Small intestine (tissue), 7 donors: ENCODE results near the gene DLG2. TPM values are rescaled to one million over a fixed set of nuclear protein-coding genes. Genes with fewer than 3 reads are reported as not detected.
A peak's percentile ranks its signal among the peaks of the same experiment; 100 is the strongest.
"Not testable (repeated sequence)": the region's sequence is repeated elsewhere in the genome, so short reads cannot be mapped to it uniquely, and the experiment has no call there.

Experiments used
- DNase-seq, 2 donors: peaks; one replicate each; pipeline versions ENCODE4 v3.0.0 to v3.0.0-alpha.2; 2013
- FAIRE-seq: peaks from 2 replicates; lab custom pipeline; 2012; peaks lifted over from hg19 to GRCh38; lab: Jason Lieb, UNC
- H3K27ac ChIP-seq, 3 donors: one replicate each; pipeline ENCODE4 v1.5.1; 2013; ENCODE audit warnings: low read length in 2 of 3, mild to moderate bottlenecking in 2 of 3, control low read depth in 1 of 3, inconsistent platforms in 1 of 3, low read depth in 1 of 3, moderate library complexity in 1 of 3
- H3K27me3 ChIP-seq, 3 donors: one replicate each; pipeline ENCODE4 v1.6.1; 2013; ENCODE audit warnings: low read length in 3 of 3, inconsistent platforms in 1 of 3; ENCODE audit not compliant: control insufficient read depth in 3 of 3, insufficient read depth in 3 of 3
- H3K36me3 ChIP-seq, 3 donors: one replicate each; pipeline ENCODE4 v1.6.1; 2013; ENCODE audit warnings: low read length in 3 of 3, inconsistent platforms in 1 of 3, low read depth in 1 of 3, mild to moderate bottlenecking in 1 of 3, moderate library complexity in 1 of 3; ENCODE audit not compliant: control insufficient read depth in 3 of 3, insufficient read depth in 2 of 3
- H3K4me1 ChIP-seq, 3 donors: one replicate each; pipeline ENCODE4 v1.6.1; 2013; ENCODE audit warnings: low read length in 2 of 3, inconsistent platforms in 1 of 3, low read depth in 1 of 3, mild to moderate bottlenecking in 1 of 3, moderate library complexity in 1 of 3; ENCODE audit not compliant: control insufficient read depth in 3 of 3, insufficient read depth in 2 of 3
- H3K4me3 ChIP-seq, 3 donors: one replicate each; pipeline ENCODE4 v1.5.1; 2013; ENCODE audit warnings: low read length in 3 of 3, control low read depth in 1 of 3, inconsistent platforms in 1 of 3, low read depth in 1 of 3, mild to moderate bottlenecking in 1 of 3, moderate library complexity in 1 of 3
- H3K9me3 ChIP-seq, 2 donors: one replicate each; pipeline ENCODE4 v1.6.1; 2013; ENCODE audit warnings: low read depth in 1 of 2, low read length in 1 of 2; ENCODE audit not compliant: control insufficient read depth in 2 of 2, insufficient read depth in 1 of 2
- WGBS, 3 donors: extraction: QIAGEN DNeasy Blood & Tissue Kit; methylation state at CpG; one replicate each; pipeline ENCODE4 v1.1.7; 2013; 5-methylcytosine and 5-hydroxymethylcytosine counted together
- polyA plus RNA-seq, 4 donors: library from polyadenylated mRNA; stranded (reverse) in 3 of 4; unstranded in 1 of 4; fragments of 200-250 nt in 3 of 4; fragments of 120-200 nt in 1 of 4; gene quantifications; one replicate each; pipeline versions ENCODE4 v1.2.1 to v1.2.3, GENCODE V29; 2013
- donor health status: healthy with polysubstance abuse.
- donor health status: control.
- donor health status: control.
- donor health status: Bipolar disorder and iron deficiency.
- donor health status: healthy.

Gene DLG2
- polyA plus RNA-seq, 4 donors, result 0.22 to 1.6 (median 1.1) TPM

- DNase-seq, result no peak
- Histone ChIP-seq H3K4me1 (no peaks in the 10 kb centered on the region), H3K4me3 (no peak overlapping the region), H3K27ac (no peak overlapping the region), H3K9me3 (no peaks in the 10 kb centered on the region), H3K36me3 (no peaks in the 10 kb centered on the region), H3K27me3 (no peaks in the 10 kb centered on the region)
- WGBS, 3 donors, result 71 to 76% (median 72%) methylated on average over 6 of the region's 6 CpGs
- FAIRE-seq, result no peak
Measured at GRCh38 chr11:83744620-83745192, 1882.4 kb downstream of the DLG2 start.

DNA sequence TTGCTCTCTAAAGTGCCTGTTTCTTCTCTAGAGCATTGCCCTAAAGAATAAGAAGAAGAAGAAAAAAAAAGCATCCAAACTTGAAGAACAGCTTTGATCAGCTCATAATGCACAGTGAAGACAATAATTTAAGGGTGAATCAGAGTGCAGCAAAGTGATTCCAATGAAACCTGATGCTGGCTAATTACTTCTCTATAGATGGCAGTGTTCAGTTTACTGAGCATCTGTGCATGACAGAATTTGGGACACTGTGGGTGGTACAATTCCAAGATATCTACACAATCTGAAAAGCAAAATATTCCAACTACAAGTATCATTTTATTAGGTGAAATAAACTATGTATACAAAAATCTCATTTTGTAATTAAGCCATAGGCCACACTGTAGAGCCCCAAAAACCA, 1890.5 kb downstream of the DLG2 start:
- FAIRE-seq, result no peak
- Histone ChIP-seq H3K9me3 (no peaks in the 10 kb centered on the region), H3K4me1 (no peaks in the 10 kb centered on the region)

GRCh38 chr11:83734120-83734519, 1893.0 kb downstream of the DLG2 start:
- FAIRE-seq (no peak), DNase-seq (no peak)
- 84 to 88% (median 86%) methylated on average over 1 of the region's 1 CpG for WGBS, 3 donors
- no peaks in the 10 kb centered on the region for H3K27me3 ChIP-seq
- H3K27ac ChIP-seq, result no peak overlapping the region
- no peak overlapping the region for H3K4me3 ChIP-seq
- H3K36me3 ChIP-seq, result no peaks in the 10 kb centered on the region
- no peaks in the 10 kb centered on the region for H3K4me1 ChIP-seq
- H3K9me3 ChIP-seq, result no peaks in the 10 kb centered on the region

More for the DNA sequence above, 1890.5 kb downstream of the DLG2 start:
- Histone ChIP-seq H3K27me3 (no peaks in the 10 kb centered on the region), H3K4me3 (no peak overlapping the region), H3K36me3 (no peaks in the 10 kb centered on the region), H3K27ac (no peak overlapping the region)
- DNase-seq, result no peak

- not testable (repeated sequence) for H3K9me3 ChIP-seq, FAIRE-seq, DNase-seq, H3K27ac ChIP-seq, H3K36me3 ChIP-seq, H3K4me3 ChIP-seq, H3K4me1 ChIP-seq, H3K27me3 ChIP-seq
- 88 to 91% (median 89%) methylated on average over 2 of the region's 2 CpGs for WGBS, 3 donors
Measured at GRCh38 chr11:83731288-83731687, 1895.9 kb downstream of the DLG2 start.

GRCh38 chr11:83728281-83728680, 1898.9 kb downstream of the DLG2 start:
- FAIRE-seq (no peak), DNase-seq (no peak)
- no peak overlapping the region for H3K4me3 ChIP-seq
- peaks cover 0 to 5% (median 0%) of the 10 kb centered on the region in 3 donors for H3K27me3 ChIP-seq
- H3K4me1 ChIP-seq, result peaks cover 0 to 12% (median 0%) of the 10 kb centered on the region in 3 donors
- H3K36me3 ChIP-seq, result no peaks in the 10 kb centered on the region
- no peak overlapping the region for H3K27ac ChIP-seq
- WGBS, 3 donors, result 90 to 94% (median 93%) methylated on average over 2 of the region's 2 CpGs
- no peaks in the 10 kb centered on the region for H3K9me3 ChIP-seq

GRCh38 chr11:83727251-83727650, 1899.9 kb downstream of the DLG2 start:
- H3K9me3 ChIP-seq, result no peaks in the 10 kb centered on the region
- 27 to 96% (median 85%) methylated on average over 1 of the region's 1 CpG for WGBS, 3 donors
- FAIRE-seq (no peak), DNase-seq (no peak)
- H3K4me3 ChIP-seq, result no peak overlapping the region
- H3K27me3 ChIP-seq, result peaks cover 0 to 5% (median 0%) of the 10 kb centered on the region in 3 donors
- peaks cover 0 to 12% (median 0%) of the 10 kb centered on the region in 3 donors for H3K4me1 ChIP-seq
- no peaks in the 10 kb centered on the region for H3K36me3 ChIP-seq
- no peak overlapping the region for H3K27ac ChIP-seq

DNA sequence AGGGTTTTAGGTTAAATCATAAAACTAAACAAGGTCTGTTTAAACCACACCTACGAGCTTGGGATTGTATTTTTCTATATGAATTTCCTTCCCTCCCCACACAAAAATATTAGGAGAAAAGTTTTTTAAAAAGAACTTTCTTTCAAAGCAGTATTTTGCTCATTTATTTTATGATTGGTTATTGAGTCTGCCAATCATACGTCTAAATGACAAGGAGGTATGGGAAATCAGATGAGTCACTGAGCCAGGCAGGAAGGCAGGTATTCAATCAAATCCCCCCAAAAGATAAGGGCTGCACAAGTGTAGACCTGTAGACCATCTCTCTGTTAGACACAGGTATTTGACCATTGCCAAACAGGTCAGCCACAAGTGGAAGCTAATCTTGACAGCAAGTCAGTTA, 1900.8 kb downstream of the DLG2 start:
- Histone ChIP-seq H3K27me3 (peaks cover 0 to 5% (median 0%) of the 10 kb centered on the region in 3 donors), H3K4me3 (no peak overlapping the region), H3K36me3 (no peaks in the 10 kb centered on the region), H3K4me1 (peaks cover 0 to 12% (median 0%) of the 10 kb centered on the region in 3 donors), H3K9me3 (no peaks in the 10 kb centered on the region), H3K27ac (no peak overlapping the region)
- FAIRE-seq, result no peak
- no peak for DNase-seq
- 55 to 63% (median 61%) methylated on average over 2 of the region's 2 CpGs for WGBS, 3 donors

- Histone ChIP-seq H3K4me1 (peaks cover 0 to 12% (median 0%) of the 10 kb centered on the region in 3 donors), H3K27me3 (peaks cover 0 to 5% (median 0%) of the 10 kb centered on the region in 3 donors), H3K27ac (no peak overlapping the region), H3K9me3 (no peaks in the 10 kb centered on the region), H3K4me3 (no peak overlapping the region), H3K36me3 (no peaks in the 10 kb centered on the region)
- WGBS, 3 donors, result 36 to 50% (median 37%) methylated on average over 4 of the region's 4 CpGs
- DNase-seq (no peak), FAIRE-seq (no peak)
Measured at GRCh38 chr11:83725728-83726127, 1901.4 kb downstream of the DLG2 start.

- no peak for FAIRE-seq
- no peak for DNase-seq
- H3K27ac ChIP-seq, result no peak overlapping the region
- H3K4me1 ChIP-seq, result peaks cover 0 to 12% (median 0%) of the 10 kb centered on the region in 3 donors
- peak overlapping the region in 1 of 3 donors; percentile 12 for H3K4me3 ChIP-seq
- H3K36me3 ChIP-seq, result no peaks in the 10 kb centered on the region
- peaks cover 0 to 5% (median 0%) of the 10 kb centered on the region in 3 donors for H3K27me3 ChIP-seq
- WGBS, 3 donors, result 16 to 37% (median 21%) methylated on average over 4 of the region's 4 CpGs
- no peaks in the 10 kb centered on the region for H3K9me3 ChIP-seq
Measured at GRCh38 chr11:83725269-83725560, 1901.9 kb downstream of the DLG2 start.
